ENCODE results near the gene DVL2.

Gene DVL2

DNA sequence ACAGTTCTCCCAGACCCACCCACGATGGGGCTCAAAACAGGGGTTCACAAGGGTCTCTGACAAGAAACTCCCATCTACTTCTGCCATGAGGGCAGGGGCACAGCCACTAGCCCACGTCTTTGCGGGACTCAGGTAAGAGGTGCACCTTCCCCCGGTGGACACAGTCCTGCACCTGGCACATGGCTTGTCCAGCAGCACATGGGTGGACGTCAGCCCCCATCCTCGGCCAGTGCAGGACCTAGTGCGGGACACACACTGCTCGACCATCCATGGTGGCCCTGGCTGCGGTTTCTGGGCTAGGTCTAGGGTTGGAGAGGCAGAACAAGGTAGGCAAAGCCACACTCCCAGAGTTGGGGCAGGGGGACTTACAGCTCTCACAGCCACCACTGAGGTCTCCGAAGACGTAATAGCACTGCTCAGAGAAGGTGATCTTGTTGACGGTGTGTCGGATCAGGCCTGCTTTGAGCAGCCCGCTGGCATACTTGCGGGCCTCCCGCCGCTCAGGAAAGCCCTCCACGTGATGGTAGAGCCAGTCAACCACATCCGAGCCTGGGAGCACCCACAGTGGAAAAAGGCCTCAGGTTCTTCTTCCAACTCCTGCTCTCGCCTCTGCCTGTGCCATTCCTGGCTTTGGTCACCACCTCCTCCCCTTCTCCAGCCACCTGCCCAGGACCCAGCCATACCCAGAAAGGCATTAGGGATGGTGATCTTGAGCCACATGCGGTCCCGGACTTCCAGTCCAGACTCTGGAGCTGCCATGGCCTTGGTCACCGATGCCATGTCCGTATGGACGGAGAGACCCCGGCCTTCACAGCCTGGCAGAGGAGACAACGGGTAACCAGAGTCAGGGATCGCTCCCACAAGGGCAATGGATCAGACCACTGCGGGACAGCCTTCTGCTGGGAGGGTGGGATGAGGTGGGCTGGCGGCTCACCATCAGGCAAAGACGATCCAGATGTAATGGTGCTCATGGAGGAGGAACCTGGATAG, 7.3 kb downstream of the DVL2 start:
- no peak for TF ChIP-seq Cebpa-rat (IDR thresholded peaks at IDR 0.05)
- Histone ChIP-seq H3K36me3 (peaks cover 90% of the 10 kb centered on the region), H3K9ac (no peak overlapping the region), H3K27me3 (no peaks in the 10 kb centered on the region), H3K4me3 (no peak overlapping the region), H3K27ac (no peak overlapping the region), H3K4me1 (peaks cover 11% of the 10 kb centered on the region), H3K4me2 (no peak overlapping the region), H3K9me3 (no peaks in the 10 kb centered on the region), H4K20me1 (peaks cover 66% of the 10 kb centered on the region)

DNA sequence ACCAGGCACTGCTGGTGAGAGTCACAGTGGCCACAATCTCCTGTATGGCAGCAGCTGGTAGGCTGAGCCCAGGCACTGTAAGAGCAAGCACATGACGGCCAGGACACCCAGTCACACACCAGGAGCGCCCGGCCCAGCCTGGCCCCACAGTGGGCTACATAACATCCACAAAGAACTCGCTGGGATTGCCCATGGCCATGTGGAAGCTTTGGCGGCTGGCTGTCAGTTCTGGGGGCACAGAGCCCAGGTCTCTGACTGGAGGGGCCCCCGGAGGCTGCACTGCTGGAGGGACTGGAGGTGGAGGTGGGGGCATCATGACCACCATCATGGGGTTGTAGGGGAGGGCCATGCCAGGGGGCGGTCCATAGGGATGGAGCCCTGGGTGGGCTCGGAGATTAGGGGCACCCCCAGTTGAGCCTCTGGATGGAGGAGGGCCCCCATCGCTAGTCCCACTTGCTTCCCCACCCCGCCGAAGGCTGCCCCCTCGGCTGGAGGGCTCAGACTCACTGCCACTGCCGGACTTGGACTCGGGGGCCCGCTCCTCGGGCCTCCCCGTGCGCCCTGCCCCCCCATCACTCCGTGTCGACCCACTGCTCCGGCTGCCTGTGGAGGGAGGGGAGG, 8.5 kb downstream of the DVL2 start:
- H4K20me1 ChIP-seq = peaks cover 66% of the 10 kb centered on the region
- H3K27me3 ChIP-seq = no peaks in the 10 kb centered on the region
- no peak for TF ChIP-seq Cebpa-rat (IDR thresholded peaks at IDR 0.05)
- H3K36me3 ChIP-seq = peaks cover 97% of the 10 kb centered on the region
- H3K9me3 ChIP-seq = no peaks in the 10 kb centered on the region
- no peak overlapping the region for H3K4me3 ChIP-seq
- no peak overlapping the region for H3K4me2 ChIP-seq
- H3K27ac ChIP-seq = no peak overlapping the region
- H3K9ac ChIP-seq = 0 out of 2 replicates have a peak overlapping the region, but pooled peaks have one; percentile 10
- peaks cover 18% of the 10 kb centered on the region for H3K4me1 ChIP-seq

DNA sequence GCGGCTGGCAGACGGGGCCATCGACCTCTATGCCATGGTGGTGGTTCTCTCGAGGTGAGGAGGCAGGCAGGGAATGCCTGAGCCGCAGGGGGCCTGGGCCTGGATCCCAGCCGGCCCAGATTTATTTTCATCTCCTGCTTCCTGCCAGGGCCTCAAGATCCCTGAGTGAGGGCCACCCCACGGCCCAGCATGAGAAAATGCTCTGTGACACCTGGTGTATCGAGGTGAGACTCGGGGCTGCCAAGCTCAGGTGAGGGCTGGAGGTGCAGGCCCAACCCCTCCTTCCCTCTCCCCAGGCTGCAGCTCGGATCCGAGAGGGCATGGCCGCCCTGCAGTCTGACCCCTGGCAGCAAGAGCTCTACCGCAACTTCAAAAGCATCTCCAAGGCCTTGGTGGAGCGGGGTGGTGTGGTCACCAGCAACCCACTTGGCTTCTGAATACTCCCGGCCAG, 9.6 kb downstream of the DVL2 start:
- H3K36me3 ChIP-seq = peaks cover 86% of the 10 kb centered on the region
- H3K4me3 ChIP-seq = no peak overlapping the region
- H3K4me2 ChIP-seq = no peak overlapping the region
- peaks cover 24% of the 10 kb centered on the region for H3K4me1 ChIP-seq
- H3K9ac ChIP-seq = no peak overlapping the region
- H4K20me1 ChIP-seq = peaks cover 65% of the 10 kb centered on the region
- no peaks in the 10 kb centered on the region for H3K27me3 ChIP-seq
- no peak for TF ChIP-seq Cebpa-rat (IDR thresholded peaks at IDR 0.05)
- no peak overlapping the region for H3K27ac ChIP-seq
- no peaks in the 10 kb centered on the region for H3K9me3 ChIP-seq

DNA sequence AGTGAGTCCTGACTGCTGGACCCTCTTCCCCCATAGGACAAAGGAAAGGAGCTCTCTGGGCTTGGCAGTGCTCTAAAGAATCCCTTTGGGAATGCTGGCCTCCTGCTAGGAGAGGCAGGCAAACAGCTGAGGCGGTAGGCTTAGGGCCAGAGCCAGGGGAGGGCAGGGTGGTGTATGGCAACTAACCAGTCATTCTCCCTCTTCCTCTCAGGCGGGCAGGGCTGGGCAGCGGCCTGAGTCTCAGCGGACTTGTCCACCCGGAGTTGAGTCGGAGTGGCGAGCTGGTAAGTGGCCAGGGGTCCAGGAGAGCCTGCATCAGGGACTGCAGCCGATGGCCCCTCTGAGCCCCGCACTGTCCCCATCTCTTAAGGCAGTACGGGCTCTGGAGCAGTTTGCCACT, 10.2 kb downstream of the DVL2 start:
- Histone ChIP-seq H4K20me1 (peaks cover 61% of the 10 kb centered on the region), H3K4me3 (no peak overlapping the region), H3K27me3 (no peaks in the 10 kb centered on the region), H3K27ac (no peak overlapping the region), H3K9ac (no peak overlapping the region), H3K4me1 (peaks cover 30% of the 10 kb centered on the region), H3K36me3 (peaks cover 80% of the 10 kb centered on the region), H3K4me2 (no peak overlapping the region), H3K9me3 (no peaks in the 10 kb centered on the region)
- no peak for TF ChIP-seq Cebpa-rat (IDR thresholded peaks at IDR 0.05)

DNA sequence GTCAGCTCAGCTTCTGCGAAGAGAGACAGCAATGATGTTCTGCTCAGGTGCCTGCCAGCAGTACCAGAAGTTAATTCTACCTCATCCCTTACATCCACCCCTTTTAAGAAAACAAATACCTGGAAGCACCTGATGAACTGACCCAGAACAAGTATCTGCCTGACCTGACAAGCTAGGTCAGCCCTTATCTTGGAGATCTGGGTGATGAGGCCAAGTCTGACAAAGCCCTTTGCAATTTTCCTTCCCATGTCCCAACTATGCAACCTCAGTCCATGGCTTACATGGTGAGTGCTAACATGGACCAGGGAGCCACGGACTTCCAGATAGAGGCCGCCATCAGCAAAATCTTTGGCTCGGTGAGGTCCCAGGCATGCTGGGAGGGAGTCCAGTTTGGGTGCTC, 10.9 kb downstream of the DVL2 start:
- Histone ChIP-seq H4K20me1 (peaks cover 61% of the 10 kb centered on the region), H3K9me3 (no peaks in the 10 kb centered on the region), H3K27me3 (no peaks in the 10 kb centered on the region), H3K9ac (peak overlapping the region; percentile 39; the same call in 1 of the 2 replicates), H3K36me3 (peaks cover 73% of the 10 kb centered on the region), H3K4me1 (peaks cover 37% of the 10 kb centered on the region), H3K27ac (no peak overlapping the region), H3K4me3 (no peak overlapping the region), H3K4me2 (no peak overlapping the region)
- no peak for TF ChIP-seq Cebpa-rat (IDR thresholded peaks at IDR 0.05)

DNA sequence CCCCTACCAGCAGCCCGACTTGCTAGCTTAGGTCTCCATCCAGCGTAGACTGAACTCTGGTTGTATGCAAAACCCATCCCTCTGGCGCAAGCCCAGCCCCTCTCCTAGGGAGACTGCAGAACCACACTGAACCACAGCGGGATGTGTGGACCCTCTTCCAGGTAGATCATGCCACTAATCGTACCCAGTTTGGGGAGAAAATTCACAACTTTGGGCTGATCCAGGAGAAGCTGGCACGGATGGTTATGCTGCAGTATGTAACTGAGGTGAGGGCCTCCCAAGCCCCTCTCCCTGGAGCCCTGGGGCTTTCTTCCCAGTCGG, 11.4 kb downstream of the DVL2 start:
- no peaks in the 10 kb centered on the region for H3K27me3 ChIP-seq
- H3K9ac ChIP-seq = peak overlapping the region; percentile 39; the same call in 1 of the 2 replicates
- peaks cover 61% of the 10 kb centered on the region for H4K20me1 ChIP-seq
- no peak overlapping the region for H3K27ac ChIP-seq
- no peaks in the 10 kb centered on the region for H3K9me3 ChIP-seq
- H3K36me3 ChIP-seq = peaks cover 68% of the 10 kb centered on the region
- no peak overlapping the region for H3K4me2 ChIP-seq
- no peak for TF ChIP-seq Cebpa-rat (IDR thresholded peaks at IDR 0.05)
- H3K4me1 ChIP-seq = peaks cover 42% of the 10 kb centered on the region
- no peak overlapping the region for H3K4me3 ChIP-seq

DNA sequence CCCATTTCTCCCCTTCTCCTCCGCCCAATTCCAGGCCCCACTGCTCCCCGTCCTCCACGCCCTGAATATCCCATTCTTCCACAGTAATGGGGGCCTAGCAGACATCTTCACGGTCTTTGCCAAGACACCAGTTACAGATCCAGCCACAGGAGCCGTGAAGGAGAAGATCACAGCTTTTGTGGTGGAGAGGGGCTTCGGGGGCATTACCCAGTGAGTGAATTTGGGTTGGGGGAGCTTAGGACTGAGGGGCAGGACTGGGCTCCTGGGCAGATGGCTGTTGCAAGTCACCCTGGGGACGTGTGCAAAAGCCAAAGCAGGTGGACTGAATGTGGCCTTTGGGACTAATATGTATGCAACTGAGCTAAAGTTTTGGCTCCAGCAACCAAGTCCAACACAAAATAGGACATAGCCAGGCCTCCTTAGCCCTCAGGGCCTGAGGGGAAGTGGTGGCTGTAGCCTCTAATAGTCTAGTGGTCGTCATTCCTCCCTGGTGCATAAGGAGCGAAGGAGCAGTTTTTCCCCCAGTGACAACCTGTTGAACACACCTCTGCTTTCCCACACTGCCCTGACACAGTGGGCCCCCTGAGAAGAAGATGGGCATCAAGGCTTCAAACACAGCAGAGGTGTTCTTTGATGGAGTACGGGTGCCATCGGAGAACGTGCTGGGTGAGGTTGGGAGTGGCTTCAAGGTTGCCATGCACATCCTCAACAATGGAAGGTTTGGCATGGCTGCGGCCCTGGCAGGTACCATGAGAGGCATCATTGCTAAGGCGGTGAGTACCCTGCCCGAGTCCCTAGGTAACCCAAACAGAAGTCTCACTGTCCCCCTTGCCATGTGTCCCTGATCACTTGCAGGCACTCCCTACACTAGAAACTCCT, 12.0 kb downstream of the DVL2 start:
- Histone ChIP-seq H3K4me1 (peaks cover 45% of the 10 kb centered on the region), H3K27me3 (no peaks in the 10 kb centered on the region), H3K27ac (no peak overlapping the region), H3K9me3 (no peaks in the 10 kb centered on the region), H3K4me2 (no peak overlapping the region), H3K9ac (peak overlapping the region; percentile 19; the same call in 1 of the 2 replicates), H3K36me3 (peaks cover 62% of the 10 kb centered on the region), H4K20me1 (peaks cover 58% of the 10 kb centered on the region), H3K4me3 (no peak overlapping the region)
- TF ChIP-seq Cebpa-rat (IDR thresholded peaks at IDR 0.05) = no peak

DNA sequence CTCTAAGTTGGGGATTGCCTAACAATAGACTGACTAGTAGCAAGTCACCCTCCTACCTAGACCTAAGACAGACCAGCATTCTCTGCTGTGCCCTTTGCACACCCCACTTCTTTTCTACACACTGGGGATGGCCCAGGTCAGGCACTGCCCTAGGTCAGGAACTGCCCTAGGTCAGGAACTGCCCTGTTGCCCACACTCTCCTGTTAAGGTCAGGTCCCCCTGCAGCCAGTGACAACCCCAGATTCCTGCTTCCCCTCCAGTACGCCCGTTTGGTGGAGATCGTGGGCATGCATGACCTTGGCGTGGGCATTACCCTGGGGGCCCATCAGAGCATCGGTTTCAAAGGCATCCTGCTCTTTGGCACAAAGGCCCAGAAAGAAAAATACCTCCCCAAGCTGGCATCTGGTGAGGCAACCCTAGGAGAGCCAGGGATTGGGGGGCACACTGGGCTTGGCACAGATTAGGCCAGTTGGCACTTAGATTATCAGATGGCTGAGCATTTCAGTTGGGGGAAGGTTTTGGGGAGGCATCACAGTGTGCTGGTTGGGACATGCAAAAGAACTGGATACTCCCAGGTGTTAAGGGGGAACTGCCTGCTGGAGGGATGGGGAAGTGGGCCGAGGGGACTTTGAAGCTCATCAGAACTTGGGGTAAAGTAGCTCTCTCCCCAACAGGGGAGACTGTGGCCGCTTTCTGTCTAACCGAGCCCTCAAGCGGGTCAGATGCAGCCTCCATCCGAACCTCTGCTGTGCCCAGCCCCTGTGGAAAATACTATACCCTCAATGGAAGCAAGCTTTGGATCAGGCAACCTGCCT, 12.8 kb downstream of the DVL2 start:
- Histone ChIP-seq H3K9ac (peak overlapping the region; percentile 94), H3K27ac (no peak overlapping the region; the same call in 1 of the 2 replicates), H3K4me3 (peak overlapping the region; percentile 99; the same call in 1 of the 2 replicates), H3K27me3 (no peaks in the 10 kb centered on the region), H3K36me3 (peaks cover 54% of the 10 kb centered on the region), H3K4me1 (peaks cover 49% of the 10 kb centered on the region), H3K4me2 (peak overlapping the region; percentile 99), H3K9me3 (no peaks in the 10 kb centered on the region), H4K20me1 (peaks cover 56% of the 10 kb centered on the region)
- TF ChIP-seq Cebpa-rat (IDR thresholded peaks at IDR 0.05) = no peak
